ENCODE data around the gene TMEM242. TPM values are rescaled to one million over a fixed set of nuclear protein-coding genes. Genes with fewer than 3 reads are reported as not detected.
A peak's percentile ranks its signal among the peaks of the same experiment; 100 is the strongest.

Gene TMEM242
- total and polyA plus RNA-seq, 10 donors: 3.7 to 16.0 (median 7.2) TPM

- Histone ChIP-seq H3K4me1 (peaks cover 0 to 5% (median 0%) of the 10 kb centered on the region in 6 donors), H3K4me3 (no peak overlapping the region), H3K27me3 (replicated peaks in 1 of 7) (peaks cover 0 to 16% (median 0%) of the 10 kb centered on the region in 7 donors), H3K9me3 (no peaks in the 10 kb centered on the region), H3K27ac (no peak overlapping the region), H3K36me3 (no peaks in the 10 kb centered on the region)
- no peak for DNase-seq
- intact Hi-C loops (cut with DNase I; ENCODE audit: low total_unique reads): no loop called here
- TF ChIP-seq POLR2A (IDR thresholded peaks at IDR 0.05) (no peak), POLR2AphosphoS5 (IDR thresholded peaks at IDR 0.05) (no peak)
- TF ChIP-seq, protein P1, sequence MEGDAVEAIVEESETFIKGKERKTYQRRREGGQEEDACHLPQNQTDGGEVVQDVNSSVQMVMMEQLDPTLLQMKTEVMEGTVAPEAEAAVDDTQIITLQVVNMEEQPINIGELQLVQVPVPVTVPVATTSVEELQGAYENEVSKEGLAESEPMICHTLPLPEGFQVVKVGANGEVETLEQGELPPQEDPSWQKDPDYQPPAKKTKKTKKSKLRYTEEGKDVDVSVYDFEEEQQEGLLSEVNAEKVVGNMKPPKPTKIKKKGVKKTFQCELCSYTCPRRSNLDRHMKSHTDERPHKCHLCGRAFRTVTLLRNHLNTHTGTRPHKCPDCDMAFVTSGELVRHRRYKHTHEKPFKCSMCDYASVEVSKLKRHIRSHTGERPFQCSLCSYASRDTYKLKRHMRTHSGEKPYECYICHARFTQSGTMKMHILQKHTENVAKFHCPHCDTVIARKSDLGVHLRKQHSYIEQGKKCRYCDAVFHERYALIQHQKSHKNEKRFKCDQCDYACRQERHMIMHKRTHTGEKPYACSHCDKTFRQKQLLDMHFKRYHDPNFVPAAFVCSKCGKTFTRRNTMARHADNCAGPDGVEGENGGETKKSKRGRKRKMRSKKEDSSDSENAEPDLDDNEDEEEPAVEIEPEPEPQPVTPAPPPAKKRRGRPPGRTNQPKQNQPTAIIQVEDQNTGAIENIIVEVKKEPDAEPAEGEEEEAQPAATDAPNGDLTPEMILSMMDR (IDR thresholded peaks at IDR 0.05 in 8 of 11, conservative IDR thresholded peaks at IDR 0.05 in 3 of 11): no peak
- 77 to 100% (median 86%) methylated on average over 2 to 3 of the region's 3 CpGs for WGBS, 5 donors
Measured at GRCh38 chr6:157255079-157255478, 68.2 kb downstream of the TMEM242 start.

DNA sequence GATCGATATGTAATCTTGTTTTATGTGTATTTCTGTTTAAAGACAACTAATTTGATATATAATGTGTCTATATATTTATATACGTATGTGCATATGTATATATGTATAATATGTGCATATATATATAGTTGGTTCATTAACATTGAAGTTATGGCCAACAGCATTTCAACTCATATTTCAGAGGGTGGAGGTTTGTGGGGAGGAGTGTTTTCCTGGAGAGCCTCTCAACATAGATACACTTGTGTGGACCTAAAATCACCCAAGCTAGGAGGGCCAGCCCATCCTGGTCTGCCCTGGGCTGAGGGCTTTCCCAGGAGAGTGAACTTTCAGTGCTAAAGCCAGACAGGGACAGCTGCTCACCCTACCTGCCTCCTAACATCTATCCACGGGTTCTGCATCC lies 68.8 kb downstream of the TMEM242 start:
- H3K27ac ChIP-seq: no peak overlapping the region
- TF ChIP-seq, protein P1 (IDR thresholded peaks at IDR 0.05 in 8 of 11, conservative IDR thresholded peaks at IDR 0.05 in 3 of 11): no peak
- no peak for TF ChIP-seq POLR2AphosphoS5 (IDR thresholded peaks at IDR 0.05)
- TF ChIP-seq POLR2A (IDR thresholded peaks at IDR 0.05): no peak
- H3K4me3 ChIP-seq: no peak overlapping the region
- H3K9me3 ChIP-seq: no peaks in the 10 kb centered on the region
- H3K4me1 ChIP-seq: peaks cover 0 to 1% (median 0%) of the 10 kb centered on the region in 6 donors
- intact Hi-C loops (cut with DNase I; ENCODE audit: low total_unique reads): no loop called here
- H3K36me3 ChIP-seq: no peaks in the 10 kb centered on the region
- peaks cover 0 to 16% (median 0%) of the 10 kb centered on the region in 7 donors for H3K27me3 ChIP-seq (replicated peaks in 1 of 7)
- no peak for DNase-seq
- WGBS, 5 donors: 78 to 95% (median 88%) methylated on average over 3 of the region's 3 CpGs

GRCh38 chr6:157253699-157254098 lies 69.6 kb downstream of the TMEM242 start:
- TF ChIP-seq, protein P1 (IDR thresholded peaks at IDR 0.05 in 8 of 11, conservative IDR thresholded peaks at IDR 0.05 in 3 of 11): no peak
- TF ChIP-seq POLR2AphosphoS5 (IDR thresholded peaks at IDR 0.05): no peak
- TF ChIP-seq POLR2A (IDR thresholded peaks at IDR 0.05): no peak
- H3K9me3 ChIP-seq: peaks cover 0 to 4% (median 1%) of the 10 kb centered on the region in 8 donors
- H3K27me3 ChIP-seq (replicated peaks in 1 of 7): peaks cover 0 to 16% (median 0%) of the 10 kb centered on the region in 7 donors
- H3K4me1 ChIP-seq: no peaks in the 10 kb centered on the region
- H3K4me3 ChIP-seq: no peak overlapping the region
- H3K36me3 ChIP-seq: no peaks in the 10 kb centered on the region
- no peak overlapping the region for H3K27ac ChIP-seq
- intact Hi-C loops (cut with DNase I; ENCODE audit: low total_unique reads): no loop called here
- peak; percentile 41 for DNase-seq
- 78 to 92% (median 89%) methylated on average over 6 to 7 of the region's 7 CpGs for WGBS, 5 donors

DNA sequence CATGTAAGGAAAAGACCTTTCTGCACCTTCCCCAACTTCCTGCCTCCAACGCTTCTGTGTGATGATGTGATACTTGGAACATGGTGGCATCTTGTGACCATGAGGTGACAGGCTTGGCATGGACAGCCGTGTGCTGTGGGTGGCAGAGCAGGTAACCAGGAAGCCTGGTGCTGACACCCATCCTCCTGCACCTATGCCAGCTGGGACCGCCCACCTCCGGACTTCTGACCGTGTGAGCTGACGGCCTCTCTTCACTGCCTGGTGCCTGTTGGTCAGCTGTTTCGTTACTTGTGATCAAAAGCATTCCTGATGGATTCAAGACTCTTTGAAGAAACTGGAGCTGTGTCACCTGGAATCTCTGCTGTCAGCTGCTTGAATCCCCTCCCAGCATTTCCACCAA lies 70.3 kb downstream of the TMEM242 start:
- intact Hi-C loops (cut with DNase I; ENCODE audit: low total_unique reads): no loop called here
- H3K9me3 ChIP-seq: peaks cover 0 to 11% (median 8%) of the 10 kb centered on the region in 8 donors
- H3K27ac ChIP-seq: no peak overlapping the region
- no peak for DNase-seq
- no peaks in the 10 kb centered on the region for H3K4me1 ChIP-seq
- WGBS, 5 donors: 74 to 81% (median 79%) methylated on average over 7 of the region's 7 CpGs
- peaks cover 0 to 16% (median 0%) of the 10 kb centered on the region in 7 donors for H3K27me3 ChIP-seq (replicated peaks in 1 of 7)
- H3K4me3 ChIP-seq: no peak overlapping the region
- no peaks in the 10 kb centered on the region for H3K36me3 ChIP-seq
- TF ChIP-seq, protein P1 (IDR thresholded peaks at IDR 0.05 in 8 of 11, conservative IDR thresholded peaks at IDR 0.05 in 3 of 11): no peak
- TF ChIP-seq POLR2A (IDR thresholded peaks at IDR 0.05) (no peak), POLR2AphosphoS5 (IDR thresholded peaks at IDR 0.05) (no peak)

Data from spleen (tissue), 11 donors.